ENCODE data around the gene ATRIP. TPM values are rescaled to one million over a fixed set of nuclear protein-coding genes. Genes with fewer than 3 reads are reported as not detected.

ATRIP gene
- total RNA-seq, 1 donor from 2014 or later = 8.3 TPM

DNA sequence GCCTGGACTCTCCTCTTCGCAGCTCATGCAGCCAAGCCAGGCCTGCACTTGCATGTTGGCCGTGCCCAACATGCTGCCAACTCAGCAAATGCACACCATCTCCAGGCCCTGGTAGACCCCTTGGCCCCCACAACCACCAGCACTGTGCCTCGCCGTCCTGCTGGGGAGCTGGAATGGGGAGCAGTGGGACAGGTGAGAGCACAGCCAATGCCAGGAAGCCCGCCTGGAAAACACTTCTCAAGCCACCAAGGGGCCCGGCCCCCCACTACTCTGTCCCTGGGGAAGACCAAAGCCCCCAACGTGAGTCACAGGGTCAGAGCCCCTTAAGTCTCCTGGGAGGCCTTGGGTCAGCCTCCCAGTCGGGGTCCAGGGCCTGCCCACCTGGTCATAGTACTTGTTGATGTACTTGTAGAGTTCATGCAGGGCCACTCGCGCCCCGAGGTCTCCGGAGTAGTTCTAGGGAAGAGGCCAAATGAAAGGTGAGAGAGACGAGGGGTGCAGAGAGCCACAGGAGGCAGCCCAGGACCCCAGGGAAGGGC is 41.1 kb upstream of the ATRIP start:
- Mint-ChIP-seq H3K27me3 (ENCODE audit: insufficient read depth, low read depth) (peaks cover 2% of the 10 kb centered on the region), H3K9me3 (no peaks in the 10 kb centered on the region), H3K4me3 (no peak overlapping the region), H3K4me1 (no peaks in the 10 kb centered on the region), H3K27ac (no peak overlapping the region), H3K36me3 (peaks cover 33% of the 10 kb centered on the region)
- H4K20me1 ChIP-seq (ENCODE audit: low read depth) = peaks cover 3% of the 10 kb centered on the region
- no peak overlapping the region for H2AFZ ChIP-seq (replicated peaks)
- H3K9me3 ChIP-seq (ENCODE audit: low read depth) = no peaks in the 10 kb centered on the region
- H3K36me3 ChIP-seq = no peaks in the 10 kb centered on the region
- no peak overlapping the region for H3K9ac ChIP-seq
- no peak overlapping the region for H3K4me3 ChIP-seq
- H3K4me2 ChIP-seq = no peak overlapping the region
- no peaks in the 10 kb centered on the region for H3K4me1 ChIP-seq
- no peak overlapping the region for H3K27ac ChIP-seq
- H3F3A ChIP-seq (ENCODE audit: low read depth) = peaks cover 22% of the 10 kb centered on the region
- H3K79me2 ChIP-seq (ENCODE audit: low read depth) = no peaks in the 10 kb centered on the region
- no peaks in the 10 kb centered on the region for H3K27me3 ChIP-seq
- DNase-seq (ENCODE audit: low spot score) = no peak
- TF ChIP-seq, protein P1, sequence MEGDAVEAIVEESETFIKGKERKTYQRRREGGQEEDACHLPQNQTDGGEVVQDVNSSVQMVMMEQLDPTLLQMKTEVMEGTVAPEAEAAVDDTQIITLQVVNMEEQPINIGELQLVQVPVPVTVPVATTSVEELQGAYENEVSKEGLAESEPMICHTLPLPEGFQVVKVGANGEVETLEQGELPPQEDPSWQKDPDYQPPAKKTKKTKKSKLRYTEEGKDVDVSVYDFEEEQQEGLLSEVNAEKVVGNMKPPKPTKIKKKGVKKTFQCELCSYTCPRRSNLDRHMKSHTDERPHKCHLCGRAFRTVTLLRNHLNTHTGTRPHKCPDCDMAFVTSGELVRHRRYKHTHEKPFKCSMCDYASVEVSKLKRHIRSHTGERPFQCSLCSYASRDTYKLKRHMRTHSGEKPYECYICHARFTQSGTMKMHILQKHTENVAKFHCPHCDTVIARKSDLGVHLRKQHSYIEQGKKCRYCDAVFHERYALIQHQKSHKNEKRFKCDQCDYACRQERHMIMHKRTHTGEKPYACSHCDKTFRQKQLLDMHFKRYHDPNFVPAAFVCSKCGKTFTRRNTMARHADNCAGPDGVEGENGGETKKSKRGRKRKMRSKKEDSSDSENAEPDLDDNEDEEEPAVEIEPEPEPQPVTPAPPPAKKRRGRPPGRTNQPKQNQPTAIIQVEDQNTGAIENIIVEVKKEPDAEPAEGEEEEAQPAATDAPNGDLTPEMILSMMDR (IDR thresholded peaks at IDR 0.05) = no peak
- no peak for TF ChIP-seq EZH2phosphoT487 (IDR thresholded peaks at IDR 0.05)
- no peak for TF ChIP-seq EZH2 (IDR thresholded peaks at IDR 0.05)

DNA sequence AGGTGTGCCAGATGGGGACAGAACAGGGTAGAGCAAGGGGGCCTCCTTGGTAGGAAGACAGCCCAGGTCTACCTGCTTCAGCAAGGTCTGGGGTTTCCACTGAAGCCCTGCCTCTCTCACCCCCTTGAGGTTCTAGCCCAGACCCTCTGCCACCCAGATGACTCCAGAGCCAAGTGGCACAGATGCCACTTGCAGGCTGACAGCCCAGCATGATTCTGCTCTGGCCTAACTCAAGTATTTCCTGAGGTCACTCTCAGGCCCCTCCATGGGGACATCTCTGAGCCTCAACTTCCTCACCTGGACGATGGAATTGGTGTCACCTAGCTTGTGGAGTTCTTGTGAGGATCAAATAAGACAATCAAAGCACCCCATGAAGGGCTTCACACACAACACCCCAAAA is 40.6 kb upstream of the ATRIP start:
- no peaks in the 10 kb centered on the region for H3K4me1 ChIP-seq
- H3K27me3 ChIP-seq = no peaks in the 10 kb centered on the region
- Mint-ChIP-seq H3K4me3 (no peak overlapping the region), H3K4me1 (no peaks in the 10 kb centered on the region), H3K9me3 (no peaks in the 10 kb centered on the region), H3K36me3 (peaks cover 32% of the 10 kb centered on the region), H3K27me3 (ENCODE audit: insufficient read depth, low read depth) (peaks cover 2% of the 10 kb centered on the region), H3K27ac (no peak overlapping the region)
- TF ChIP-seq, protein P1 (IDR thresholded peaks at IDR 0.05) = no peak
- no peak for DNase-seq (ENCODE audit: low spot score)
- H3K9me3 ChIP-seq (ENCODE audit: low read depth) = no peaks in the 10 kb centered on the region
- no peak overlapping the region for H3K9ac ChIP-seq
- no peaks in the 10 kb centered on the region for H4K20me1 ChIP-seq (ENCODE audit: low read depth)
- H3K79me2 ChIP-seq (ENCODE audit: low read depth) = no peaks in the 10 kb centered on the region
- H3F3A ChIP-seq (ENCODE audit: low read depth) = peaks cover 16% of the 10 kb centered on the region
- no peak overlapping the region for H3K4me3 ChIP-seq
- H3K27ac ChIP-seq = no peak overlapping the region
- no peaks in the 10 kb centered on the region for H3K36me3 ChIP-seq
- H3K4me2 ChIP-seq = no peak overlapping the region
- H2AFZ ChIP-seq (replicated peaks) = no peak overlapping the region

DNA sequence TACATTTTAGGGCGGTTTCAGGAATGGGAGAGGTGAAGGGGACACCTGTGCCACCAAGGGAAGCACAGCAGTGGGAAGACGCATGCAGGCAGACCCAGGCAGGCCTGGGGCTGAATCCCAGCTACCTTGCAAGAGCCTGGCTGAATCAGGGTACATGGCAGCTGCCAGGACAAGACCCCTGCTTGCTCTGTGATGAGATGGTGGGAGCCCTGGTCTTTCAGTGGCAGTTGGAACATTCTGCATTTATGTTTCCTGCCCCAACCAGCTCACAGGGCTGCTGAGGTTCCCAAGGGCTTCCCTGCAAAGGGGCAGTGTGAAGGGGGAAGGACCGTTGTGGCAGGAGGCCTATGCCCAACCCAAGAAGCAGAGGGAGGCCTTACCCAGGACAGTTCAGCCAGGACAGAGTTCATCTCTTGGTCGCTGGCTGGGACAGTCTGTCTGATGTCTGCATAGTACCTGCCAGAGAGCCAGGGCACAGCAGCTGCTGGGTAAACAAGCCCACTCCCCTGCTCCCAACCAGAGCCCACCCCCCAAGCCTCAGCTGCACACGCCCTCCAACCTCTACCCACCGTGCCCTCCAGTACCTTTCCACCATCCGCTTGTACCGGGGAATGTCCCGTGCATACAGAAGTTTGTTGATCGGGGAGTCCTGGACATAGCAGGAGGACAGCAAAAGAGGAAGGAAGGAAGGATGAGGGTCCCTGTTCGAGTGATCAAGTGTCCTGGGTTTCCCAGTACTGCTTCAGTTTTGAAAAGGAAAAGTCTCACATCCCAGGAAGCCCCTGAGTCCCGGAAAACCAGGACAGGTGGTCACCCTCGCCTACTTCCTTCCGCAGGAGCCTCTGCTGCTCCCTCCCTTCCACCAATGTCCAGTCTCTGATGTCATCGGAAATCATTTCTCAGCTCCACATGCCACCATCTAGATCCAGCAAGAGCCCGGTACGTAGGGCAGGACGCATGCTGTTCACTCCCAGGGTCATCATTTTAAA is 39.8 kb upstream of the ATRIP start:
- no peak overlapping the region for H3K27ac Mint-ChIP-seq
- Histone ChIP-seq H4K20me1 (ENCODE audit: low read depth) (no peaks in the 10 kb centered on the region), H3K4me3 (no peak overlapping the region), H3K36me3 (no peaks in the 10 kb centered on the region), H3K27ac (no peak overlapping the region), H3K27me3 (no peaks in the 10 kb centered on the region), H2AFZ (replicated peaks) (no peak overlapping the region), H3F3A (ENCODE audit: low read depth) (peaks cover 8% of the 10 kb centered on the region), H3K4me1 (no peaks in the 10 kb centered on the region), H3K79me2 (ENCODE audit: low read depth) (no peaks in the 10 kb centered on the region), H3K9me3 (ENCODE audit: low read depth) (no peaks in the 10 kb centered on the region), H3K9ac (no peak overlapping the region), H3K4me2 (no peak overlapping the region)
- H3K36me3 Mint-ChIP-seq = peaks cover 33% of the 10 kb centered on the region
- H3K4me1 Mint-ChIP-seq = no peaks in the 10 kb centered on the region
- DNase-seq (ENCODE audit: low spot score) = no peak
- no peaks in the 10 kb centered on the region for H3K9me3 Mint-ChIP-seq
- peaks cover 2% of the 10 kb centered on the region for H3K27me3 Mint-ChIP-seq (ENCODE audit: insufficient read depth, low read depth)
- TF ChIP-seq, protein P1 (IDR thresholded peaks at IDR 0.05) = no peak
- no peak for TF ChIP-seq EZH2 (IDR thresholded peaks at IDR 0.05)
- no peak for TF ChIP-seq EZH2phosphoT487 (IDR thresholded peaks at IDR 0.05)
- no peak overlapping the region for H3K4me3 Mint-ChIP-seq
